ENCODE data around the gene METAP2. TPM values are rescaled to one million over a fixed set of nuclear protein-coding genes. Genes with fewer than 3 reads are reported as not detected.

The METAP2 gene
- total and polyA plus RNA-seq, 2 experiments from 2014 or later: 111 to 159 TPM

DNA sequence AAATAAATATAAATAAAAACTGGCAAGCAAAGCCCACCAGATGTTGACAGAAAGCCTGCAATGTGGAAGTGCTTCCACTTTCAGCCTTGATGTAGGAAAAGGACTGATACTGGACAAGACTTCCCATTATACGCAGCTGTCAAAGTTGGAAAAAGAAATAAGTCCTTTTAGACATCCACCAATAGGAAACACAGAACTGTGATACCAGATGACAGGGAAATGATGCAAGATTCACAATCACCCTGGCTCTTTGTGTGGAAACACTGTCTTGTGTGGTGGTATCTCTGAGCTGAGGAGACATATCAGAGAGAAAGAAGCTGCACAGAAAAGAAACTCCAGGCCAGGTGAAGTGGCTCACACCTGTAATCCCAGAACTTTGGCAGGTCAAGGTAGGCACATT, 13.8 kb upstream of the METAP2 start:
- DNase-seq (ENCODE audit: low spot score) (no peak), ATAC-seq (no peak)
- Histone ChIP-seq H3K4me2 (no peak overlapping the region), H3K9me2 (ENCODE audit: insufficient read depth) (0 out of 2 replicates have a peak, but pooled peaks cover 7% of the 10 kb centered on the region), H3K4me1 (ENCODE audit: insufficient read depth) (no peaks in the 10 kb centered on the region), H4K20me1 (replicated peaks; ENCODE audit: insufficient read depth) (no peaks in the 10 kb centered on the region), H3K4me3 (no peak overlapping the region), H3F3A (replicated peaks; ENCODE audit: low read depth) (no peaks in the 10 kb centered on the region), H3K27me3 (ENCODE audit: insufficient read depth) (no peaks in the 10 kb centered on the region), H3K27ac (ENCODE audit: low read depth) (no peak overlapping the region), H3K36me3 (ENCODE audit: insufficient read depth) (no peaks in the 10 kb centered on the region; the same call in 1 of the 2 replicates), H3K79me2 (replicated peaks; ENCODE audit: insufficient read depth) (no peaks in the 10 kb centered on the region), H2AFZ (no peak overlapping the region)
- peaks cover 6% of the 10 kb centered on the region for H3K27me3 Mint-ChIP-seq (ENCODE audit: insufficient read depth, low read depth, poor library complexity)
- H3K36me3 Mint-ChIP-seq (ENCODE audit: low read depth): peaks cover 19% of the 10 kb centered on the region
- H3K27ac Mint-ChIP-seq: no peak overlapping the region
- no peaks in the 10 kb centered on the region for H3K4me1 Mint-ChIP-seq
- peaks cover 35% of the 10 kb centered on the region for H3K9me3 Mint-ChIP-seq
- no peak overlapping the region for H3K4me3 Mint-ChIP-seq
- TF ChIP-seq EZH2phosphoT487 (IDR thresholded peaks at IDR 0.05; ENCODE audit: unreplicated experiment): no peak
- TF ChIP-seq STAT1 (IDR thresholded peaks at IDR 0.05; ENCODE audit: unreplicated experiment): no peak
- no peak for TF ChIP-seq JUNB (IDR thresholded peaks at IDR 0.05; ENCODE audit: unreplicated experiment)
- TF ChIP-seq, protein P1, sequence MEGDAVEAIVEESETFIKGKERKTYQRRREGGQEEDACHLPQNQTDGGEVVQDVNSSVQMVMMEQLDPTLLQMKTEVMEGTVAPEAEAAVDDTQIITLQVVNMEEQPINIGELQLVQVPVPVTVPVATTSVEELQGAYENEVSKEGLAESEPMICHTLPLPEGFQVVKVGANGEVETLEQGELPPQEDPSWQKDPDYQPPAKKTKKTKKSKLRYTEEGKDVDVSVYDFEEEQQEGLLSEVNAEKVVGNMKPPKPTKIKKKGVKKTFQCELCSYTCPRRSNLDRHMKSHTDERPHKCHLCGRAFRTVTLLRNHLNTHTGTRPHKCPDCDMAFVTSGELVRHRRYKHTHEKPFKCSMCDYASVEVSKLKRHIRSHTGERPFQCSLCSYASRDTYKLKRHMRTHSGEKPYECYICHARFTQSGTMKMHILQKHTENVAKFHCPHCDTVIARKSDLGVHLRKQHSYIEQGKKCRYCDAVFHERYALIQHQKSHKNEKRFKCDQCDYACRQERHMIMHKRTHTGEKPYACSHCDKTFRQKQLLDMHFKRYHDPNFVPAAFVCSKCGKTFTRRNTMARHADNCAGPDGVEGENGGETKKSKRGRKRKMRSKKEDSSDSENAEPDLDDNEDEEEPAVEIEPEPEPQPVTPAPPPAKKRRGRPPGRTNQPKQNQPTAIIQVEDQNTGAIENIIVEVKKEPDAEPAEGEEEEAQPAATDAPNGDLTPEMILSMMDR (conservative IDR thresholded peaks at IDR 0.05; ENCODE audit: low read depth in 2 of 2): no peak
- TF ChIP-seq, protein P2, sequence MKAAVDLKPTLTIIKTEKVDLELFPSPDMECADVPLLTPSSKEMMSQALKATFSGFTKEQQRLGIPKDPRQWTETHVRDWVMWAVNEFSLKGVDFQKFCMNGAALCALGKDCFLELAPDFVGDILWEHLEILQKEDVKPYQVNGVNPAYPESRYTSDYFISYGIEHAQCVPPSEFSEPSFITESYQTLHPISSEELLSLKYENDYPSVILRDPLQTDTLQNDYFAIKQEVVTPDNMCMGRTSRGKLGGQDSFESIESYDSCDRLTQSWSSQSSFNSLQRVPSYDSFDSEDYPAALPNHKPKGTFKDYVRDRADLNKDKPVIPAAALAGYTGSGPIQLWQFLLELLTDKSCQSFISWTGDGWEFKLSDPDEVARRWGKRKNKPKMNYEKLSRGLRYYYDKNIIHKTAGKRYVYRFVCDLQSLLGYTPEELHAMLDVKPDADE (IDR thresholded peaks at IDR 0.05): no peak
- no peak for TF ChIP-seq ZNF331 (CRISPR knock-in tag; IDR thresholded peaks at IDR 0.05; ENCODE audit: low read depth)
- TF ChIP-seq NANOG (IDR thresholded peaks at IDR 0.05; ENCODE audit: borderline replicate concordance): no peak
- TF ChIP-seq ZNF114 (CRISPR knock-in tag; IDR thresholded peaks at IDR 0.05): no peak
- TF ChIP-seq, protein P3, sequence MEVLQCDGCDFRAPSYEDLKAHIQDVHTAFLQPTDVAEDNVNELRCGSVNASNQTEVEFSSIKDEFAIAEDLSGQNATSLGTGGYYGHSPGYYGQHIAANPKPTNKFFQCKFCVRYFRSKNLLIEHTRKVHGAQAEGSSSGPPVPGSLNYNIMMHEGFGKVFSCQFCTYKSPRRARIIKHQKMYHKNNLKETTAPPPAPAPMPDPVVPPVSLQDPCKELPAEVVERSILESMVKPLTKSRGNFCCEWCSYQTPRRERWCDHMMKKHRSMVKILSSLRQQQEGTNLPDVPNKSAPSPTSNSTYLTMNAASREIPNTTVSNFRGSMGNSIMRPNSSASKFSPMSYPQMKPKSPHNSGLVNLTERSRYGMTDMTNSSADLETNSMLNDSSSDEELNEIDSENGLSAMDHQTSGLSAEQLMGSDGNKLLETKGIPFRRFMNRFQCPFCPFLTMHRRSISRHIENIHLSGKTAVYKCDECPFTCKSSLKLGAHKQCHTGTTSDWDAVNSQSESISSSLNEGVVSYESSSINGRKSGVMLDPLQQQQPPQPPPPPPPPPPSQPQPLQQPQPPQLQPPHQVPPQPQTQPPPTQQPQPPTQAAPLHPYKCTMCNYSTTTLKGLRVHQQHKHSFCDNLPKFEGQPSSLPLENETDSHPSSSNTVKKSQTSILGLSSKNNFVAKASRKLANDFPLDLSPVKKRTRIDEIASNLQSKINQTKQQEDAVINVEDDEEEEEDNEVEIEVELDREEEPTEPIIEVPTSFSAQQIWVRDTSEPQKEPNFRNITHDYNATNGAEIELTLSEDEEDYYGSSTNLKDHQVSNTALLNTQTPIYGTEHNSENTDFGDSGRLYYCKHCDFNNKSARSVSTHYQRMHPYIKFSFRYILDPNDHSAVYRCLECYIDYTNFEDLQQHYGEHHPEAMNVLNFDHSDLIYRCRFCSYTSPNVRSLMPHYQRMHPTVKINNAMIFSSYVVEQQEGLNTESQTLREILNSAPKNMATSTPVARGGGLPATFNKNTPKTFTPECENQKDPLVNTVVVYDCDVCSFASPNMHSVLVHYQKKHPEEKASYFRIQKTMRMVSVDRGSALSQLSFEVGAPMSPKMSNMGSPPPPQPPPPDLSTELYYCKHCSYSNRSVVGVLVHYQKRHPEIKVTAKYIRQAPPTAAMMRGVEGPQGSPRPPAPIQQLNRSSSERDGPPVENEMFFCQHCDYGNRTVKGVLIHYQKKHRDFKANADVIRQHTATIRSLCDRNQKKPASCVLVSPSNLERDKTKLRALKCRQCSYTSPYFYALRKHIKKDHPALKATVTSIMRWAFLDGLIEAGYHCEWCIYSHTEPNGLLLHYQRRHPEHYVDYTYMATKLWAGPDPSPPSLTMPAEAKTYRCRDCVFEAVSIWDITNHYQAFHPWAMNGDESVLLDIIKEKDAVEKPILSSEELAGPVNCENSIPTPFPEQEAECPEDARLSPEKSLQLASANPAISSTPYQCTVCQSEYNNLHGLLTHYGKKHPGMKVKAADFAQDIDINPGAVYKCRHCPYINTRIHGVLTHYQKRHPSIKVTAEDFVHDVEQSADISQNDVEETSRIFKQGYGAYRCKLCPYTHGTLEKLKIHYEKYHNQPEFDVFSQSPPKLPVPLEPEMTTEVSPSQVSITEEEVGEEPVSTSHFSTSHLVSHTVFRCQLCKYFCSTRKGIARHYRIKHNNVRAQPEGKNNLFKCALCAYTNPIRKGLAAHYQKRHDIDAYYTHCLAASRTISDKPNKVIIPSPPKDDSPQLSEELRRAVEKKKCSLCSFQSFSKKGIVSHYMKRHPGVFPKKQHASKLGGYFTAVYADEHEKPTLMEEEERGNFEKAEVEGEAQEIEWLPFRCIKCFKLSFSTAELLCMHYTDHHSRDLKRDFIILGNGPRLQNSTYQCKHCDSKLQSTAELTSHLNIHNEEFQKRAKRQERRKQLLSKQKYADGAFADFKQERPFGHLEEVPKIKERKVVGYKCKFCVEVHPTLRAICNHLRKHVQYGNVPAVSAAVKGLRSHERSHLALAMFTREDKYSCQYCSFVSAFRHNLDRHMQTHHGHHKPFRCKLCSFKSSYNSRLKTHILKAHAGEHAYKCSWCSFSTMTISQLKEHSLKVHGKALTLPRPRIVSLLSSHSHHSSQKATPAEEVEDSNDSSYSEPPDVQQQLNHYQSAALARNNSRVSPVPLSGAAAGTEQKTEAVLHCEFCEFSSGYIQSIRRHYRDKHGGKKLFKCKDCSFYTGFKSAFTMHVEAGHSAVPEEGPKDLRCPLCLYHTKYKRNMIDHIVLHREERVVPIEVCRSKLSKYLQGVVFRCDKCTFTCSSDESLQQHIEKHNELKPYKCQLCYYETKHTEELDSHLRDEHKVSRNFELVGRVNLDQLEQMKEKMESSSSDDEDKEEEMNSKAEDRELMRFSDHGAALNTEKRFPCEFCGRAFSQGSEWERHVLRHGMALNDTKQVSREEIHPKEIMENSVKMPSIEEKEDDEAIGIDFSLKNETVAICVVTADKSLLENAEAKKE (CRISPR knock-in tag; IDR thresholded peaks at IDR 0.05): no peak
- no peak for TF ChIP-seq CREB1 (CRISPR knock-in tag; IDR thresholded peaks at IDR 0.05; ENCODE audit: low read depth)
- TF ChIP-seq EZH2 (IDR thresholded peaks at IDR 0.05; ENCODE audit: low read depth, unreplicated experiment): no peak
- TF ChIP-seq POLR2AphosphoS5 (IDR thresholded peaks at IDR 0.05; ENCODE audit: low read depth): no peak
- TF ChIP-seq, protein P4, sequence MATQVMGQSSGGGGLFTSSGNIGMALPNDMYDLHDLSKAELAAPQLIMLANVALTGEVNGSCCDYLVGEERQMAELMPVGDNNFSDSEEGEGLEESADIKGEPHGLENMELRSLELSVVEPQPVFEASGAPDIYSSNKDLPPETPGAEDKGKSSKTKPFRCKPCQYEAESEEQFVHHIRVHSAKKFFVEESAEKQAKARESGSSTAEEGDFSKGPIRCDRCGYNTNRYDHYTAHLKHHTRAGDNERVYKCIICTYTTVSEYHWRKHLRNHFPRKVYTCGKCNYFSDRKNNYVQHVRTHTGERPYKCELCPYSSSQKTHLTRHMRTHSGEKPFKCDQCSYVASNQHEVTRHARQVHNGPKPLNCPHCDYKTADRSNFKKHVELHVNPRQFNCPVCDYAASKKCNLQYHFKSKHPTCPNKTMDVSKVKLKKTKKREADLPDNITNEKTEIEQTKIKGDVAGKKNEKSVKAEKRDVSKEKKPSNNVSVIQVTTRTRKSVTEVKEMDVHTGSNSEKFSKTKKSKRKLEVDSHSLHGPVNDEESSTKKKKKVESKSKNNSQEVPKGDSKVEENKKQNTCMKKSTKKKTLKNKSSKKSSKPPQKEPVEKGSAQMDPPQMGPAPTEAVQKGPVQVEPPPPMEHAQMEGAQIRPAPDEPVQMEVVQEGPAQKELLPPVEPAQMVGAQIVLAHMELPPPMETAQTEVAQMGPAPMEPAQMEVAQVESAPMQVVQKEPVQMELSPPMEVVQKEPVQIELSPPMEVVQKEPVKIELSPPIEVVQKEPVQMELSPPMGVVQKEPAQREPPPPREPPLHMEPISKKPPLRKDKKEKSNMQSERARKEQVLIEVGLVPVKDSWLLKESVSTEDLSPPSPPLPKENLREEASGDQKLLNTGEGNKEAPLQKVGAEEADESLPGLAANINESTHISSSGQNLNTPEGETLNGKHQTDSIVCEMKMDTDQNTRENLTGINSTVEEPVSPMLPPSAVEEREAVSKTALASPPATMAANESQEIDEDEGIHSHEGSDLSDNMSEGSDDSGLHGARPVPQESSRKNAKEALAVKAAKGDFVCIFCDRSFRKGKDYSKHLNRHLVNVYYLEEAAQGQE (IDR thresholded peaks at IDR 0.05; ENCODE audit: unreplicated experiment): no peak

All from GM23338 (cell line).